DOHH2 (cell line): ENCODE data around the gene CCDC34.

Experiments
- H3F3A ChIP-seq: fragments of 200-600 bp; sonication (generic), shearing (Covaris generic); 2 replicates; pipeline ENCODE4 v1.6.0; 2016; ENCODE audit warnings: antibody characterized with exemption, mild to moderate bottlenecking; ENCODE audit not compliant: control insufficient read depth, insufficient read depth
- H3K27ac ChIP-seq: fragments of 200-600 bp; sonication (generic); 2 replicates; pipeline ENCODE4 v1.5.1; 2014; ENCODE audit warnings: low read depth, mild to moderate bottlenecking, low read length, moderate library complexity
- H3K27me3 ChIP-seq: fragments of 200-600 bp; sonication (generic); 2 replicates; pipeline ENCODE4 v1.6.1; 2014; ENCODE audit warnings: mild to moderate bottlenecking, low read length, mixed read lengths; ENCODE audit not compliant: control insufficient read depth
- H3K36me3 ChIP-seq: fragments of 200-600 bp; sonication (generic); 2 replicates; pipeline ENCODE4 v1.6.1; 2014; ENCODE audit warnings: mild to moderate bottlenecking, low read length, moderate library complexity, mixed read lengths; ENCODE audit not compliant: control insufficient read depth
- H3K4me1 ChIP-seq: fragments of 200-600 bp; sonication (generic); 2 replicates; pipeline ENCODE4 v1.6.1; 2014; ENCODE audit warnings: mild to moderate bottlenecking, low read length, mixed read lengths; ENCODE audit not compliant: control insufficient read depth
- H3K4me2 ChIP-seq: fragments of 200-600 bp; sonication (generic); 2 replicates; pipeline ENCODE4 v1.6.0; 2014; ENCODE audit warnings: mild to moderate bottlenecking, low read length, moderate library complexity
- H3K4me3 ChIP-seq: fragments of 200-600 bp; sonication (generic); 2 replicates; pipeline ENCODE4 v1.5.1; 2014; ENCODE audit warnings: mild to moderate bottlenecking, low read length, mixed read lengths
- H3K79me2 ChIP-seq: fragments of 200-600 bp; sonication (generic); 2 replicates; pipeline ENCODE4 v1.6.1; 2014; ENCODE audit warnings: mild to moderate bottlenecking, low read length, mixed read lengths; ENCODE audit not compliant: control insufficient read depth
- H3K9me2 ChIP-seq: fragments of 200-600 bp; sonication (generic); replicated peaks from 2 replicates; pipeline ENCODE4 v1.6.1; 2014; ENCODE audit warnings: mild to moderate bottlenecking, low read length, mixed read lengths; ENCODE audit not compliant: control insufficient read depth
- H3K9me3 ChIP-seq: fragments of 200-600 bp; sonication (generic); 2 replicates; pipeline ENCODE4 v1.6.1; 2014; ENCODE audit warnings: antibody characterized with exemption, low read length, mixed read lengths; ENCODE audit not compliant: control insufficient read depth, insufficient read depth
- H4K20me1 ChIP-seq: fragments of 200-600 bp; sonication (generic); 2 replicates; pipeline ENCODE4 v1.6.0; 2014; ENCODE audit warnings: low read depth, mild to moderate bottlenecking, antibody characterized with exemption, low read length, moderate library complexity; ENCODE audit not compliant: control insufficient read depth, insufficient read depth
- CTCF ChIP-seq: fragments of 200-600 bp; sonication (generic); IDR thresholded peaks from one replicate; pipeline ENCODE4 v1.5.1; 2014; ENCODE audit warnings: antibody characterized with exemption, mild to moderate bottlenecking, low read depth, low read length; ENCODE audit not compliant: poor library complexity, severe bottlenecking
- EZH2phosphoT487 ChIP-seq: fragments of 200-600 bp; sonication (generic); IDR thresholded peaks from 2 replicates; pipeline ENCODE4 v1.6.1; 2017; ENCODE audit warnings: borderline replicate concordance, mild to moderate bottlenecking, antibody characterized with exemption, low read length, moderate library complexity, mixed read lengths

Gene CCDC34

GRCh38 chr11:27403195-27403594, 40.2 kb upstream of the CCDC34 start:
- H3K9me2 ChIP-seq, result no peaks in the 10 kb centered on the region
- H4K20me1 ChIP-seq, result no peaks in the 10 kb centered on the region
- no peaks in the 10 kb centered on the region for H3K9me3 ChIP-seq
- H3K4me2 ChIP-seq, result no peak overlapping the region
- H3F3A ChIP-seq, result no peaks in the 10 kb centered on the region
- H3K36me3 ChIP-seq, result no peaks in the 10 kb centered on the region
- no peak for TF ChIP-seq CTCF
- no peak for TF ChIP-seq EZH2phosphoT487
- no peaks in the 10 kb centered on the region for H3K4me1 ChIP-seq
- H3K4me3 ChIP-seq, result no peak overlapping the region
- no peaks in the 10 kb centered on the region for H3K27me3 ChIP-seq
- no peak overlapping the region for H3K27ac ChIP-seq
- H3K79me2 ChIP-seq, result no peaks in the 10 kb centered on the region

DNA sequence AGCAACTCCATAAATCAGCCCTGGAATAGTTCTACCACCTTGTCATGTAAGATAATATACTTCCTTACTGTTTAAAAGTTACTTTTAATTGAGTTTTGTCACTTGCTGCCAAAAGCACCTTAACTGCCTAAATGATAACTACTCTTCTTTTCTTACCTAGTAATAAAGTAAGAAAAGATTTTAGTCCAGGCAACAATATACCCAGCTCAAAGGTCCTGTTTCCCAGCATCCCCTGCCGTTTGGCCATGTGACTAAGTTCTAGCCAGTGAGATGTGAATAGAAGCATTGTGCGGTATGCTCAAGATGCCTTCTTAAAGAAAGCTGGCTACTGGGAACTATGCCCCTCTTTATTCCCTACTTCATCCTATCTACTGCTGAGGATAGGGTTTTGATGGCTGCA, 39.4 kb upstream of the CCDC34 start:
- no peak for TF ChIP-seq CTCF
- TF ChIP-seq EZH2phosphoT487, result no peak
- no peaks in the 10 kb centered on the region for H3K4me1 ChIP-seq
- no peaks in the 10 kb centered on the region for H3K9me2 ChIP-seq
- H3K79me2 ChIP-seq, result no peaks in the 10 kb centered on the region
- H3K9me3 ChIP-seq, result no peaks in the 10 kb centered on the region
- no peaks in the 10 kb centered on the region for H3F3A ChIP-seq
- no peak overlapping the region for H3K4me3 ChIP-seq
- H4K20me1 ChIP-seq, result no peaks in the 10 kb centered on the region
- no peak overlapping the region for H3K27ac ChIP-seq
- H3K4me2 ChIP-seq, result no peak overlapping the region
- no peaks in the 10 kb centered on the region for H3K36me3 ChIP-seq
- no peaks in the 10 kb centered on the region for H3K27me3 ChIP-seq

GRCh38 chr11:27401833-27402316, 38.9 kb upstream of the CCDC34 start:
- TF ChIP-seq EZH2phosphoT487, result no peak
- TF ChIP-seq CTCF, result no peak
- Histone ChIP-seq H3K36me3 (no peaks in the 10 kb centered on the region), H4K20me1 (no peaks in the 10 kb centered on the region), H3K4me2 (no peak overlapping the region), H3K9me2 (no peaks in the 10 kb centered on the region), H3K27me3 (no peaks in the 10 kb centered on the region), H3K4me1 (no peaks in the 10 kb centered on the region), H3K27ac (no peak overlapping the region), H3K79me2 (no peaks in the 10 kb centered on the region), H3K4me3 (no peak overlapping the region), H3K9me3 (no peaks in the 10 kb centered on the region), H3F3A (no peaks in the 10 kb centered on the region)
